Epithelial cell of prostate (primary cell): ENCODE results near the gene BCL2L13.

Experiments used
- DNase-seq: peaks from one replicate; pipeline ENCODE4 v3.0.0-alpha.2; 2011; ENCODE audit warnings: low read depth, low spot score
- H3K27ac ChIP-seq: fragments of 450-650 bp; 2 replicates; pipeline ENCODE4 v1.5.1; 2017; ENCODE audit warnings: mild to moderate bottlenecking

The BCL2L13 gene

DNA sequence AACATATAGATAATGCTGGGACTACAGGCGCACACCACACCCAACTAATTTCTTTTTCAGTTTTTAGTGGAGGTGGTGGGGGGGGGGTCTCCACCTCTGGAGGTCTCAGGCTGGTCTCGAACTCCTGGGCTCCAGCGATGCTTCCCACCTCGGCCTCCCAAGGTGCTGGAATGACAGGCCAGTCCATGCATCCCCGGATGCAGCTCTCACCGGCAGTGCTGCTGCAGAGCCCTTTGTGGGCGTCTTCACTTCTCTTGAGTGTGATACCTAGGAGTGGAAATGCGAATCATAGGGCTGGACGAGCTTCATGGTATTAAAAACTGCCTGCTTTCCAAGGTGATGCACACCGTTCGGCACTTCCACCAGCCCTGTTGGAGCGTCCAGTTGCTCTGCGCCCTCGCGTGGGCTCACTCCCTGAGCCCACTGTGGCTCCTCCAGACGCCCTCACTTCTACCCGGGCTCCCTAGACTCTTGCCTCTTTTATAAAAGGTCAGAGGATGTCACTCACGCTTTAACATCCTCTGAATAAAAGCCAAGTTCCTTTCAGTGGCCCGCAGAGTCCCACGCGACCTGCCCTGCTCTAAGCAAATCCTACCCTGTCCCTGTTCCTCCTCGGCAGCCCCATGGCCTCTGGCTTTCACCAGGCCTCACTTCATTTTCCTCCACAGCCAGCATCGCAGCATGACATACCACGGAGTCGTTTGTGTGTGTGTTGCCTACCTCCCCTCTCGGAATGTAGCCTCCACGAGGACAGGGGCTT is 136.5 kb downstream of the BCL2L13 start:
- no peak for DNase-seq

DNA sequence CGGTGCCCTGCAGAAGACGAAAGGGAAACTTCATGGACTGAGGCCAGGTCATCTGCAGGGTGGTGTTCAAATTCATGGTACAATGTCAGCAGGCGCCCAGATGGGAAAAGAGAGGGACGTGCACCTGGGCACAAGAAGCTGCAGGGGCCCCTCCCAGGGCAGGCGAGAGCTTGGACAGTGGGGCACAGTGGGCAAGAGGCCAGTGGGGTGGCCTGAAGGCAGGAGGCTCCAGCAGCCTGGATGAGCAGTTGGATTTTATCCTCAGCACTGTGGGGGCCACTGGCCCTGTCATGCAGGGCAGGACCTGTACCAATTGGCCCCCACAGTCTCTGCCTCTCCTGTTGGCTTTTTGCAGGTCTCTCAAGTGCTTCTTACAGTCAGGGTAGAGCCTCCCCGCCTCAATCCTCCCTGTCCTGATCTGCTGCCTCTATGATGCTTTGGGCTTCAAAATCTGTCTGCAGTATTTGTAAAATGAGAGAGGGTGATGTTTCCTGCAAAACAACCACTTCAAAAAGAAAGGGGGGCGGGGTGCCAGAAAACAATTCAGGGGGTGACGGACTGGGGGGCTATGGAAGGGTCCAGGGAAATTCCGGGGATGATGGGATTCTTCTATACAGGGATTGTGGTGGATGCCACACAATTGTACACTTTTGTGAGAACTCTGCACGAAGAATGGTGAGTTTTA is 137.4 kb downstream of the BCL2L13 start:
- no peak for DNase-seq
- no peak overlapping the region for H3K27ac ChIP-seq

More for the DNA sequence above, 136.5 kb downstream of the BCL2L13 start:
- H3K27ac ChIP-seq = no peak overlapping the region

GRCh38 chr22:17777005-17777716 is 138.6 kb downstream of the BCL2L13 start:
- DNase-seq = no peak
- no peak overlapping the region for H3K27ac ChIP-seq

GRCh38 chr22:17777717-17778044 is 139.1 kb downstream of the BCL2L13 start:
- H3K27ac ChIP-seq = no peak overlapping the region
- no peak for DNase-seq

- no peak overlapping the region for H3K27ac ChIP-seq
- no peak for DNase-seq
These were observed 139.9 kb downstream of the BCL2L13 start for GRCh38 chr22:17778412-17778976.

GRCh38 chr22:17779286-17780115 is 140.9 kb downstream of the BCL2L13 start:
- no peak for DNase-seq
- no peak overlapping the region for H3K27ac ChIP-seq

GRCh38 chr22:17780116-17780740 is 141.7 kb downstream of the BCL2L13 start:
- no peak for DNase-seq
- H3K27ac ChIP-seq = no peak overlapping the region
